ENCODE data around the gene TTC28. TPM values are rescaled to one million over a fixed set of nuclear protein-coding genes. Genes with fewer than 3 reads are reported as not detected.
"Not testable (repeated sequence)": the region's sequence is repeated elsewhere in the genome, so short reads cannot be mapped to it uniquely, and the experiment has no call there.

TTC28 gene
- total and polyA plus RNA-seq, 2 donors = 2.0 to 5.5 TPM

DNA sequence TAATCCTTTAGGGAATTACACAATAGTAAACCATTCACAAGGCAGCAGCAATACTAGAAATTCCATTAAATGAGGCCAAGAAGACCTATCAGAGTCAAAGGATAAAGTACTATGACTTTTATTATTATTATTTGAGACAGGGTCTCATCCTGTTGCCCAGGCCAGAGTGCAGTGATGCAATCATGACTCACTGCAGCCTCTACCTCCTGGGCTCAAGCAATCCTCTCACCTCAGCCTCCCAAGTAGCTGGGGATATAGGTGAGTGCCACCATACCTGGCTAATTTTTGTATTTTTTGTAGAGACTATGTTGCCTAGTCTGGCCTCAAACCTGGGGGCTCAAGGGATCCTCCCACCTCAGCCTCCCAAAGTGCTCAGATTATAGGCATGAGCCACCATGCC, 51.8 kb downstream of the TTC28 start:
- no peaks in the 10 kb centered on the region for H3K36me3 ChIP-seq (ENCODE audit: control insufficient read depth in 2 of 2, insufficient read depth in 2 of 2, low read length in 1 of 2)
- H3K9me3 ChIP-seq (ENCODE audit: control insufficient read depth in 2 of 2, insufficient read depth in 1 of 2, low read length in 1 of 2) = no peaks in the 10 kb centered on the region
- no peak for DNase-seq (ENCODE audit: low read depth in 6 of 9, low spot score in 9 of 9)
- H3K27me3 ChIP-seq (ENCODE audit: control insufficient read depth in 2 of 2, insufficient read depth in 1 of 2, low read length in 1 of 2) = peaks cover 34 to 59% of the 10 kb centered on the region in 2 donors
- no peaks in the 10 kb centered on the region for H3K4me1 ChIP-seq (ENCODE audit: control insufficient read depth in 2 of 2, insufficient read depth in 2 of 2, low read length in 2 of 2)
- no peak overlapping the region for H3K4me3 ChIP-seq (ENCODE audit: low read length in 2 of 2)
- H3K27ac ChIP-seq (ENCODE audit: low read depth in 1 of 2, low read length in 1 of 2) = no peak overlapping the region

DNA sequence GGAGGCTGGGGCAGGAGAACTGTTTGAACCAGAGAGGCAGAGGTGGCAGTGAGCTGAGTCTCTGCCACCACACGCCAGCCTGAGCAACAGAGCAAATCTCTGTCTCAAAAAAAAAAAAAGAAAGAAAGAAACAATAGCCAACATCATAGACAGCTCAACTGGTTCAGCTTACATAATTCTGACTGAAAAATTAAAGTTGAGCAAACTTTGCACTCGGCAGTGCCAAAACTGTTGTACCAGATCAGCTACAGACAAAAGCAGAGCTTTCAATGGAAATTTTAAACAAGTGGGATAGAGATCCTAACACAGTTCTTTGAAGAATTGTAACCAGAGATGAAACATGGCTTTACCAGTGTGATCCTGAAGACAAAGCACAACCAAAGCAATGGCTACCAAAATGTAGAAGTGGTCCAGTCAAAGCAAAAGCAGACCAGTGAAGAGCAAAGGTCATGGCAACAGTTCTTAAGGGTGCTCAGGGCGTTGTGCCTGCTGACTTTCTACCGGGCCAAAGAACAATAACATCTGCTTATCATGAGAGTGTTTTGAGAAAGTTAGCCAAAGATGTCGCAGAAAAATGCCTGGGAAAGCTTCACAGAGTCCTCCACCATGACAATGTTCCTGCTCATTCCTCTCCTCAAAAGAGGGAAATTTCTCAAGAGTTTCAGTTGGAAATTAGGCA, 59.3 kb downstream of the TTC28 start:
- 96% methylated on average over 5 of the region's 5 CpGs for WGBS
- Histone ChIP-seq H3K27me3 (ENCODE audit: control insufficient read depth in 2 of 2, insufficient read depth in 1 of 2, low read length in 1 of 2) (peaks cover 26 to 58% of the 10 kb centered on the region in 2 donors), H3K27ac (ENCODE audit: low read depth in 1 of 2, low read length in 1 of 2) (no peak overlapping the region), H3K4me1 (ENCODE audit: control insufficient read depth in 2 of 2, insufficient read depth in 2 of 2, low read length in 2 of 2) (no peaks in the 10 kb centered on the region), H3K9me3 (ENCODE audit: control insufficient read depth in 2 of 2, insufficient read depth in 1 of 2, low read length in 1 of 2) (no peaks in the 10 kb centered on the region), H3K36me3 (ENCODE audit: control insufficient read depth in 2 of 2, insufficient read depth in 2 of 2, low read length in 1 of 2) (no peaks in the 10 kb centered on the region), H3K4me3 (ENCODE audit: low read length in 2 of 2) (no peak overlapping the region)
- DNase-seq (ENCODE audit: low read depth in 6 of 9, low spot score in 9 of 9) = no peak

DNA sequence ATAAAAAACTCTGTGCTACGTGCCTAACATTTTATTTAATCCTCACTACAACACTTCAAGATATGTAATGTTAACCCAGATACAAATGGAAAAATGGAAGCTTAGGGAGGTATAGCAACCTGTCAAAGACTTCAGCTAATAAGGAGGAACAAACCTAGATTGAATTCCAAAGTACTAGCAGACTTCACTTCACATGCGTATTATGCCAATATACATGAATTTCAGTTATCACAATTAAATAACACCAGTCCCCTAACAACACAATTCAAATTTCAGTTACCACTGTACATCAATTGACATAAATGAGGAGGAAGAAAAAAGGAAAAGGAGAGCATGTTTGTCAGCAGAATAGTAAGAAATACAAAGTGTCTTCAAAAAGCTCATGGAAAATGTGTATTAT, 60.4 kb downstream of the TTC28 start:
- WGBS = 99% methylated on average over 2 of the region's 2 CpGs
- H3K36me3 ChIP-seq (ENCODE audit: control insufficient read depth in 2 of 2, insufficient read depth in 2 of 2, low read length in 1 of 2) = no peaks in the 10 kb centered on the region
- no peaks in the 10 kb centered on the region for H3K4me1 ChIP-seq (ENCODE audit: control insufficient read depth in 2 of 2, insufficient read depth in 2 of 2, low read length in 2 of 2)
- DNase-seq (ENCODE audit: low read depth in 6 of 9, low spot score in 9 of 9) = no peak
- no peak overlapping the region for H3K4me3 ChIP-seq (ENCODE audit: low read length in 2 of 2)
- H3K27me3 ChIP-seq (ENCODE audit: control insufficient read depth in 2 of 2, insufficient read depth in 1 of 2, low read length in 1 of 2) = peaks cover 23 to 47% of the 10 kb centered on the region in 2 donors
- no peak overlapping the region for H3K27ac ChIP-seq (ENCODE audit: low read depth in 1 of 2, low read length in 1 of 2)
- no peaks in the 10 kb centered on the region for H3K9me3 ChIP-seq (ENCODE audit: control insufficient read depth in 2 of 2, insufficient read depth in 1 of 2, low read length in 1 of 2)

DNA sequence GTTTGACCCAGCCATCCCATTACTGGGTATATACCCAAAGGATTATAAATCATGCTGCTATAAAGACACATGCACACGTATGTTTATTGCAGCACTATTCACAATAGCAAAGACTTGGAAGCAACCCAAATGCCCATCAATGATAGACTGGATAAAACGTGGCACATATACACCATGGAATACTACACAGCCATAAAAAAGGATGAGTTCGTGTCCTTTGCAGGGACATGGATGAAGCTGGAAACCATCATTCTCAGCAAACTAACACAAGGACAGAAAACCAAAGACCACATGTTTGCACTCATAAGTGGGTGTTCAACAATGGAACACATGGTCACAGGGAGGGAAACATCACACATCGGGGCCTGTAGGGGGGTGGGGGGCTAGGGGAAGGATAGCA, 64.2 kb downstream of the TTC28 start:
- DNase-seq (ENCODE audit: low read depth in 6 of 9, low spot score in 9 of 9); H3K9me3 ChIP-seq (ENCODE audit: control insufficient read depth in 2 of 2, insufficient read depth in 1 of 2, low read length in 1 of 2); H3K4me1 ChIP-seq (ENCODE audit: control insufficient read depth in 2 of 2, insufficient read depth in 2 of 2, low read length in 2 of 2); H3K4me3 ChIP-seq (ENCODE audit: low read length in 2 of 2); H3K27ac ChIP-seq (ENCODE audit: low read depth in 1 of 2, low read length in 1 of 2); H3K36me3 ChIP-seq (ENCODE audit: control insufficient read depth in 2 of 2, insufficient read depth in 2 of 2, low read length in 1 of 2): not testable (repeated sequence)
- peaks cover 11 to 27% of the 10 kb centered on the region in 2 donors for H3K27me3 ChIP-seq (ENCODE audit: control insufficient read depth in 2 of 2, insufficient read depth in 1 of 2, low read length in 1 of 2)
- WGBS = 98% methylated on average over 4 of the region's 4 CpGs

DNA sequence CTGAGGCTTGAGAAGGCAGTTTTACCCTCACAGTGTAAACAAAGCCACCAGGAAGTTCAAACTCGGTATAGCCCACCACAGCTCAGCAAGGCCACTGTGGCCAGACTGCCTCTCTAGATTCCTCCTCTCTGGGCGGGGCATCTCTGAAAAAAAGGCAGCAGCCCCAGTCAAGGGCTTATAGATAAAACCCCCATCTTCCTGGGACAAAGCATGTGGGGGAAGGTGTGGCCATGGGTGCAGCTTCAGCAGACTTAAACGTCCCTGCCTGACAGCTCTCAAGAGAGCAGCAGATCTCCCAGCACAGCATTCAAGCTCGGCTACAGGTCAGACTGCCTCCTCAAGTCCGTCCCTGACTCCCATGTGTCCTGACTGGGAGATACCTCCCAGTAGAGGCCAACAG, 69.7 kb downstream of the TTC28 start:
- Histone ChIP-seq H3K27ac (ENCODE audit: low read depth in 1 of 2, low read length in 1 of 2) (no peak overlapping the region), H3K4me3 (ENCODE audit: low read length in 2 of 2) (no peak overlapping the region), H3K4me1 (ENCODE audit: control insufficient read depth in 2 of 2, insufficient read depth in 2 of 2, low read length in 2 of 2) (no peaks in the 10 kb centered on the region), H3K27me3 (ENCODE audit: control insufficient read depth in 2 of 2, insufficient read depth in 1 of 2, low read length in 1 of 2) (peaks cover 12 to 13% of the 10 kb centered on the region in 2 donors), H3K9me3 (ENCODE audit: control insufficient read depth in 2 of 2, insufficient read depth in 1 of 2, low read length in 1 of 2) (no peaks in the 10 kb centered on the region), H3K36me3 (ENCODE audit: control insufficient read depth in 2 of 2, insufficient read depth in 2 of 2, low read length in 1 of 2) (no peaks in the 10 kb centered on the region)
- no peak for DNase-seq (ENCODE audit: low read depth in 6 of 9, low spot score in 9 of 9)
- WGBS = 90% methylated on average over 5 of the region's 5 CpGs

DNA sequence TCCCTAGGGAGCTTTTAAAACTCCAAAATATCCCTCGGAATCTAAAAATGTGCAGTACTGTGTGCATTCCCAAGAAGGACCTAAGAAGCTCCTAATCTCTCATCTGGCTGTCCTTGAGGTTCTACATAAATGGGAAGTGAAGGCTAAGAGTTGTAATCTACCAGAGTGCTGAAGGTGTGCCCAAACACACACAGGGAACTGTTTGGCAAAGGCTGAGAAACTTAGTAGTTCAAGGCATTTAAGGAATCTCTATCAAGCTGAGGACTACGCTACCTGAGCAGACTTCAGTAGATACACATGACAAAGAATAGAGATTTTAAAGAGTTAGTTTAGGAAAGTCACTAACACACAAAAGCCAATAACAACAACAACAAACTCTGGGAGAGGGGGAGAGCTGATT, 71.1 kb downstream of the TTC28 start:
- H3K4me1 ChIP-seq (ENCODE audit: control insufficient read depth in 2 of 2, insufficient read depth in 2 of 2, low read length in 2 of 2) = no peaks in the 10 kb centered on the region
- peaks cover 12 to 13% of the 10 kb centered on the region in 2 donors for H3K27me3 ChIP-seq (ENCODE audit: control insufficient read depth in 2 of 2, insufficient read depth in 1 of 2, low read length in 1 of 2)
- no peaks in the 10 kb centered on the region for H3K36me3 ChIP-seq (ENCODE audit: control insufficient read depth in 2 of 2, insufficient read depth in 2 of 2, low read length in 1 of 2)
- DNase-seq (ENCODE audit: low read depth in 6 of 9, low spot score in 9 of 9) = no peak
- H3K4me3 ChIP-seq (ENCODE audit: low read length in 2 of 2) = no peak overlapping the region
- no peaks in the 10 kb centered on the region for H3K9me3 ChIP-seq (ENCODE audit: control insufficient read depth in 2 of 2, insufficient read depth in 1 of 2, low read length in 1 of 2)
- 99% methylated on average over 2 of the region's 2 CpGs for WGBS
- H3K27ac ChIP-seq (ENCODE audit: low read depth in 1 of 2, low read length in 1 of 2) = no peak overlapping the region

DNA sequence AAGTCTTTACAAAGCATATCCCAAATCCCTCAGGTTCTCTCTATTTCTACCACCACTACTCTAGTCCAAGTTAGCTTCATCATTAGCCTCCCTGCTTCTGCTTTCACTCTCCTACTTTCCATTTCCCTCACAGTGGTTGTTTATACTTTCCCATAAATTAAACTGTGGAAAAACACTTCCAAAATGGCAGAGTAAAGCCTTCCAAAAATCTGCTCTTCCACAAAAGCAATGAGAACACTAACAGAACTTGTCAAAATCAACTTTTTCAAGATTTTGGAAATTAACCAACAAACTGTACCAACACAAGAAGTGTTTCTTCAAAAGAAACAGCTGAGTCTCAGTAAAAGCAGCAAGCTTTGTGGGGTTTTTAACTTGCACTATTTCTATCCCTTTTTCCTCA, 71.8 kb downstream of the TTC28 start:
- no peaks in the 10 kb centered on the region for H3K9me3 ChIP-seq (ENCODE audit: control insufficient read depth in 2 of 2, insufficient read depth in 1 of 2, low read length in 1 of 2)
- H3K36me3 ChIP-seq (ENCODE audit: control insufficient read depth in 2 of 2, insufficient read depth in 2 of 2, low read length in 1 of 2) = no peaks in the 10 kb centered on the region
- no peaks in the 10 kb centered on the region for H3K4me1 ChIP-seq (ENCODE audit: control insufficient read depth in 2 of 2, insufficient read depth in 2 of 2, low read length in 2 of 2)
- no peak overlapping the region for H3K4me3 ChIP-seq (ENCODE audit: low read length in 2 of 2)
- H3K27me3 ChIP-seq (ENCODE audit: control insufficient read depth in 2 of 2, insufficient read depth in 1 of 2, low read length in 1 of 2) = peaks cover 13 to 15% of the 10 kb centered on the region in 2 donors
- DNase-seq (ENCODE audit: low read depth in 6 of 9, low spot score in 9 of 9) = no peak
- no peak overlapping the region for H3K27ac ChIP-seq (ENCODE audit: low read depth in 1 of 2, low read length in 1 of 2)

DNA sequence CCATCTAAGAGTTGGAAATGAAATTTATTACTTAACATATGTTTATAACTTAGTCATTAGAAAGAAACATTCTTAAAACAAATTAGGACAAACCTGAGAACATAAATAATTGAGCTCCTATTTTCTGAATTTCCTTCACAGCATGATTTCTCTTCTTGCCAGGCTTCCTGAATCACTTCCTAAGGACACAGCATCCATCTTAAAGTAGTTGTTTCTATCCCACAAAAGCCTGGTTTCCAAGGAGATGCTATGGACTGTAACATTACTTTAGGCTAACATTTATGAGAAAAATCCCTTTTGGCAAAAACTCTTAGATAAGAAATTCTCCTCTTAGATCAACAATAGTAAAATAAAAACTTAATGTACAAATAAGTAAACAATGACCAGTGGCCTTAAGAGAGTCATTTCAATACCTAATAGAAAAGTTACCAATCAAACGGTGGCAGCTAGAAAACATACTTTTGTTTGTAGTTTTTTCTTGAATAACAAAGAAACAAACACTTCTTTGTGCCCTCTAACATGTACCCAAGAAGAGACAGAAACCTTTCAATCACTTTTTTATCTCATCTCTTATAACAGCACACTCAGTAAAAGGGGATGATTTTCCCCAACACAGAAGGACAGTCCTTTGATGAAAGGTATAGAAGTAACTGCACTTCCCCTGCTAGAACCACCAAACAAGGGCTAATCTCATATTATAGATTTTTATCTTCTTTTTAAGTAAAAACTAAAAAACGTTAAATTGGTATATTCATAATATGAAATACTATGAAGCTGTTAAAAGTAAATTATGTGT, 74.5 kb downstream of the TTC28 start:
- no peak overlapping the region for H3K4me3 ChIP-seq (ENCODE audit: low read length in 2 of 2)
- no peak overlapping the region for H3K27ac ChIP-seq (ENCODE audit: low read depth in 1 of 2, low read length in 1 of 2)
- H3K4me1 ChIP-seq (ENCODE audit: control insufficient read depth in 2 of 2, insufficient read depth in 2 of 2, low read length in 2 of 2) = no peaks in the 10 kb centered on the region
- peaks cover 11 to 15% of the 10 kb centered on the region in 2 donors for H3K27me3 ChIP-seq (ENCODE audit: control insufficient read depth in 2 of 2, insufficient read depth in 1 of 2, low read length in 1 of 2)
- no peaks in the 10 kb centered on the region for H3K9me3 ChIP-seq (ENCODE audit: control insufficient read depth in 2 of 2, insufficient read depth in 1 of 2, low read length in 1 of 2)
- 94% methylated on average over 2 of the region's 2 CpGs for WGBS
- DNase-seq (ENCODE audit: low read depth in 6 of 9, low spot score in 9 of 9) = no peak
- no peaks in the 10 kb centered on the region for H3K36me3 ChIP-seq (ENCODE audit: control insufficient read depth in 2 of 2, insufficient read depth in 2 of 2, low read length in 1 of 2)

DNA sequence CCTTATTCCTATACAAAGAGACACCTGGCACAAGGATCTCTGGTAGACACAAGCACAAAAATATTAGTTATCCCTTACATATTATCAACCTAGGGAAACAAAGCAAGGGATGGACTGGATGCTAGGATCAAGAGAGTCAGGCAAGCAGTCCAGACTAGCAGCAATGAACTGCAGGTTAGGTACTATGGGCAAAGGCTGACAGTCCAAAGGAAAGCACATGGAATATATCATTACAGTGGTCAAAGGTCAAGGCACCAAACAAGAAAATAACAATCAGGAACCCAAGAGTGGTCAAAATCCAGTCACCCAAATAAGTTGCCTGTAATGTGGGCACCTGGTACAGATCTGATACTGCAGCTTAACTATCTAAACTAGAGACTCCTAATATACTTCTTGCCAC, 77.7 kb downstream of the TTC28 start:
- Histone ChIP-seq H3K9me3 (ENCODE audit: control insufficient read depth in 2 of 2, insufficient read depth in 1 of 2, low read length in 1 of 2) (no peaks in the 10 kb centered on the region), H3K4me1 (ENCODE audit: control insufficient read depth in 2 of 2, insufficient read depth in 2 of 2, low read length in 2 of 2) (no peaks in the 10 kb centered on the region), H3K27me3 (ENCODE audit: control insufficient read depth in 2 of 2, insufficient read depth in 1 of 2, low read length in 1 of 2) (peaks cover 0 to 5% of the 10 kb centered on the region in 2 donors), H3K27ac (ENCODE audit: low read depth in 1 of 2, low read length in 1 of 2) (no peak overlapping the region), H3K4me3 (ENCODE audit: low read length in 2 of 2) (no peak overlapping the region), H3K36me3 (ENCODE audit: control insufficient read depth in 2 of 2, insufficient read depth in 2 of 2, low read length in 1 of 2) (no peaks in the 10 kb centered on the region)
- no peak for DNase-seq (ENCODE audit: low read depth in 6 of 9, low spot score in 9 of 9)

All from thymus (tissue), 11 donors.